Kidney (tissue), 14 donors: ENCODE data around the gene NRM. TPM values are rescaled to one million over a fixed set of nuclear protein-coding genes. Genes with fewer than 3 reads are reported as not detected.

Source experiments
- DNase-seq, 5 donors: peaks; one replicate each; pipeline ENCODE4 v3.0.0-alpha.2; 2013 to 2020
- FAIRE-seq: peaks from 2 replicates; lab custom pipeline; 2012; peaks lifted over from hg19 to GRCh38; lab: Jason Lieb, UNC
- H3K27ac ChIP-seq, 2 donors: one replicate each; pipeline ENCODE4 v1.7.0; 2013; ENCODE audit warnings: low read depth in 2 of 2, low read length in 2 of 2, inconsistent platforms in 1 of 2
- H3K27me3 ChIP-seq: one replicate; pipeline ENCODE4 v1.7.1; 2013; ENCODE audit warnings: low read length, inconsistent platforms; ENCODE audit not compliant: control insufficient read depth, insufficient read depth
- H3K36me3 ChIP-seq, 3 donors: one replicate each; pipeline versions ENCODE4 v1.7.0 to v1.7.1; 2013; ENCODE audit warnings: low read length in 3 of 3, control low read depth in 1 of 3, inconsistent platforms in 1 of 3; ENCODE audit not compliant: insufficient read depth in 3 of 3, control insufficient read depth in 2 of 3
- H3K4me1 ChIP-seq, 3 donors: one replicate each; pipeline versions ENCODE4 v1.7.0 to v1.7.1; 2013; ENCODE audit warnings: low read length in 3 of 3, inconsistent platforms in 1 of 3, low read depth in 1 of 3; ENCODE audit not compliant: control insufficient read depth in 2 of 3, insufficient read depth in 2 of 3
- H3K4me3 ChIP-seq, 3 donors: one replicate each; pipeline versions ENCODE4 v1.7.0 to v1.8.1; 2013; ENCODE audit warnings: low read length in 3 of 3, control low read depth in 1 of 3, inconsistent platforms in 1 of 3
- H3K9ac ChIP-seq, 3 donors: one replicate each; pipeline versions ENCODE4 v1.7.0 to v1.7.1; 2013; ENCODE audit warnings: low read length in 3 of 3, control low read depth in 1 of 3, inconsistent platforms in 1 of 3
- H3K9me3 ChIP-seq, 3 donors: one replicate each; pipeline versions ENCODE4 v1.7.0 to v1.7.1; 2013; ENCODE audit warnings: low read length in 3 of 3, control low read depth in 1 of 3, inconsistent platforms in 1 of 3; ENCODE audit not compliant: control insufficient read depth in 2 of 3, insufficient read depth in 1 of 3
- intact Hi-C: fragments of 100-400 bp; cut with DNase I; formaldehyde crosslinking; loops from one replicate; pipeline ENCODE4 v1.11.1; 2022
- polyA plus RNA-seq: library from polyadenylated mRNA; stranded (reverse); fragments of 350-450 nt; fragmentation: Illumina TruSeq; extraction: RNeasy Lipid Tissue Mini Kit (QIAGEN cat#74804); gene quantifications from one replicate; pipeline ENCODE4 v1.2.3, GENCODE V29; 2014; ENCODE audit warnings: low read depth, low replicate concordance; ENCODE audit not compliant: insufficient read depth
- total RNA-seq: library from RNA; stranded (reverse); fragmentation: NEBNext Ultra II Directional; extraction: Animal tissue kit (Norgen Biotek cat#: 25700); gene quantifications from one replicate; pipeline ENCODE4 v1.2.1, GENCODE V29; 2021
- TF ChIP-seq, protein P1 (sequence below): IDR thresholded peaks from 3 replicates; pipeline ENCODE4 v1.5.1; 2012; ENCODE audit warnings: mild to moderate bottlenecking, moderate library complexity, borderline replicate concordance; ENCODE audit not compliant: insufficient read depth; ENCODE audit errors: extremely low read depth
- donor health status: control.
- donor health status: control.
- donor health status: control.
- donor health status: control.
- donor health status: control.
- donor health status: DM: yes; HTN: yes; CAD: no.
- donor health status: Normal renal cell carcinoma (clear cell type).

NRM gene
- total and polyA plus RNA-seq, 2 donors from 2014 or later, result 14.2 TPM

DNA sequence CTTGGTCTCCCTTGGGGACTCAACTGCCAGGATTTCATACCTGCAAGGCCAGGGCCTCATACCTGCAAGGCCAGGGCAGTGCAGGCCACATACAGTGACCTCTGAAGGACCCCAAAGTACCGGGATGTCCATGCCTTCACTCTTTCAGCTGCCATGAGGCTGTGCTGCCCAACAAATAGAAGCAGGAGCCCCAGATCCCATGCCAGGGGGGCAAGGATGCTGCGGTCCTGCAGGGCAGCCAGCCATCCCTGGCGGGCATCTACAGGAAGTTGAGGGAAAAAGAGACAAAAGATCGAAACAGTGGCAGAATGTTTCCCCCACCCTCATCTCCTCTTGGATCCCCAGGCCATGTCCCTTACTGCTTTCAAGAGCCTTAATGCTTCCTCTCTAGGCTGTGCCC lies 799 bp downstream of the NRM start:
- H3K27ac ChIP-seq, result peak overlapping the region; percentile 82 to 86
- no peaks in the 10 kb centered on the region for H3K9me3 ChIP-seq
- H3K4me1 ChIP-seq, result peaks cover 3 to 18% (median 18%) of the 10 kb centered on the region in 3 donors
- no peaks in the 10 kb centered on the region for H3K36me3 ChIP-seq
- no peak for FAIRE-seq
- peak in 1 of 5 donors; percentile 73 for DNase-seq
- peak overlapping the region; percentile 59 to 81 (median 76) for H3K4me3 ChIP-seq
- H3K9ac ChIP-seq, result peak overlapping the region in 2 of 3 donors; percentile 1 to 67
- TF ChIP-seq, protein P1, sequence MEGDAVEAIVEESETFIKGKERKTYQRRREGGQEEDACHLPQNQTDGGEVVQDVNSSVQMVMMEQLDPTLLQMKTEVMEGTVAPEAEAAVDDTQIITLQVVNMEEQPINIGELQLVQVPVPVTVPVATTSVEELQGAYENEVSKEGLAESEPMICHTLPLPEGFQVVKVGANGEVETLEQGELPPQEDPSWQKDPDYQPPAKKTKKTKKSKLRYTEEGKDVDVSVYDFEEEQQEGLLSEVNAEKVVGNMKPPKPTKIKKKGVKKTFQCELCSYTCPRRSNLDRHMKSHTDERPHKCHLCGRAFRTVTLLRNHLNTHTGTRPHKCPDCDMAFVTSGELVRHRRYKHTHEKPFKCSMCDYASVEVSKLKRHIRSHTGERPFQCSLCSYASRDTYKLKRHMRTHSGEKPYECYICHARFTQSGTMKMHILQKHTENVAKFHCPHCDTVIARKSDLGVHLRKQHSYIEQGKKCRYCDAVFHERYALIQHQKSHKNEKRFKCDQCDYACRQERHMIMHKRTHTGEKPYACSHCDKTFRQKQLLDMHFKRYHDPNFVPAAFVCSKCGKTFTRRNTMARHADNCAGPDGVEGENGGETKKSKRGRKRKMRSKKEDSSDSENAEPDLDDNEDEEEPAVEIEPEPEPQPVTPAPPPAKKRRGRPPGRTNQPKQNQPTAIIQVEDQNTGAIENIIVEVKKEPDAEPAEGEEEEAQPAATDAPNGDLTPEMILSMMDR, result no peak
- intact Hi-C loops, result no loop called here
- H3K27me3 ChIP-seq, result no peaks in the 10 kb centered on the region

DNA sequence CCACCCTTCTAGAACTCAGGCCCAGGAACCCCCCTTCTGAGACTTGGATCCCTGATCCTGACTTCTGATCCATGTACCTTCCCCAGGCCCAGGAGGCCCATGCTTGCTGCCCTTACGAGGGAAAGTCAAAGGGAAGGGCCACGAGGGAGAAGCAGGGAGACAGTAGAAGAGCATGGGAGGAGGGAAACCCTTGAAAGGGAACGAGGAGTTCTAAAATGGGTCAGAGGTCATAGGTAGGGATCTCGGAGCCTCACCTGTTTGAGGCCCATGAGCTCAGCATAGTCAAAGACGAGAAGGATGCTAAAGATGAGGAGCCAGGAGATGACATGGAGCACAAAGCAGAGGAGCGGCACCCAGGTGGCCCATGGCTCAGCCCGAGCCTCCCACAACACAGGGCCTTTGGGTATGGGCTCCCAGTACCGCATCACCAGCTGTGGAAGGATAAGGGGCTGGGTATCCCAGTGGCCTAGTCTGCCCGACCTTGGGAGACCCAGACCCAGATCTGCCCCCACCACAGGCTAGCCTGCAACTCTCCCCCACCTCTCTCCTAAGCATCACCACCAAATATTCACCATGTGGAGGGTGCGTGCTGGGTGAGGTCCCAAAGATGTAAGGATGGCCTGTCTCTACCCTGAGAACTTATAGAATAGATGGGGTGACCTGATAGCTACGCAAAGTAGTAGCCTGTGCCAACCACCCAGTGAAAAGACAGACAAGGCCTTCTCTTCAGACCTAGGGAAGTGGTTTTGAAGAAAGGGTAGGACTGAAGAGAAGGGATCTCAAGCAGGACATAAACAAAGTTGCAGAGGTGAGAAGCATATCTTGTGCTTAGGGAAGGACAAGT lies 1.5 kb downstream of the NRM start:
- DNase-seq (peak in 1 of 5 donors; percentile 58), FAIRE-seq (no peak)
- Histone ChIP-seq H3K9me3 (no peaks in the 10 kb centered on the region), H3K27me3 (no peaks in the 10 kb centered on the region), H3K4me1 (peaks cover 3 to 18% (median 18%) of the 10 kb centered on the region in 3 donors), H3K36me3 (no peaks in the 10 kb centered on the region), H3K27ac (no peak overlapping the region), H3K9ac (peak overlapping the region in 1 of 3 donors; percentile 26), H3K4me3 (no peak overlapping the region)
- intact Hi-C loops, result no loop called here
- TF ChIP-seq, protein P1, result no peak

GRCh38 chr6:30688569-30688968 lies 2.2 kb downstream of the NRM start:
- intact Hi-C loops, result no loop called here
- DNase-seq, result peak in 1 of 5 donors; percentile 65
- Histone ChIP-seq H3K4me3 (no peak overlapping the region), H3K9me3 (no peaks in the 10 kb centered on the region), H3K9ac (no peak overlapping the region), H3K36me3 (no peaks in the 10 kb centered on the region), H3K27ac (peak overlapping the region in 1 of 2 donors; percentile 97), H3K27me3 (no peaks in the 10 kb centered on the region), H3K4me1 (peaks cover 3 to 18% (median 18%) of the 10 kb centered on the region in 3 donors)
- TF ChIP-seq, protein P1, result no peak
- FAIRE-seq, result no peak
